Smooth muscle cell (in vitro differentiated cells): Measurements from ENCODE around the gene ANKIB1. TPM values are rescaled to one million over a fixed set of nuclear protein-coding genes. Genes with fewer than 3 reads are reported as not detected.

Experiments
- DNase-seq: peaks from one replicate; lab custom pipeline; 2025; ENCODE audit not compliant: unreplicated experiment; lab: John Stamatoyannopoulos, UW
- H2AFZ ChIP-seq: fragments of 200-600 bp; sonication (generic); 2 replicates; pipeline ENCODE4 v1.6.0; 2016; ENCODE audit warnings: antibody characterized with exemption, low read depth, mild to moderate bottlenecking
- H3F3A ChIP-seq: fragments of 200-600 bp; sonication (generic); 2 replicates; pipeline ENCODE4 v1.6.0; 2017; ENCODE audit warnings: antibody characterized with exemption, low read depth
- H3K27ac ChIP-seq: fragments of 200-600 bp; sonication (generic); 2 replicates; pipeline ENCODE4 v1.5.1; 2016; ENCODE audit warnings: low read depth, mild to moderate bottlenecking
- H3K27me3 ChIP-seq: fragments of 200-600 bp; sonication (generic); 2 replicates; pipeline ENCODE4 v1.6.1; 2016; ENCODE audit warnings: low read depth, mild to moderate bottlenecking
- H3K36me3 ChIP-seq: fragments of 200-600 bp; sonication (generic); 2 replicates; pipeline ENCODE4 v1.5.1; 2016; ENCODE audit warnings: low read depth
- H3K4me1 ChIP-seq: fragments of 200-600 bp; sonication (generic); 2 replicates; pipeline ENCODE4 v1.5.1; 2016; ENCODE audit warnings: low read depth
- H3K4me2 ChIP-seq: fragments of 200-600 bp; sonication (generic); 2 replicates; pipeline ENCODE4 v1.6.0; 2016; ENCODE audit warnings: mild to moderate bottlenecking
- H3K4me3 ChIP-seq: fragments of 200-600 bp; sonication (generic); 2 replicates; pipeline ENCODE4 v1.5.1; 2016; ENCODE audit warnings: mild to moderate bottlenecking
- H3K79me2 ChIP-seq: fragments of 200-600 bp; sonication (generic); 2 replicates; pipeline ENCODE4 v1.6.0; 2016; ENCODE audit warnings: low read depth, mild to moderate bottlenecking
- H3K9ac ChIP-seq: fragments of 200-600 bp; sonication (generic); 2 replicates; pipeline ENCODE4 v1.6.0; 2016; ENCODE audit warnings: low read depth
- H3K9me3 ChIP-seq: fragments of 200-600 bp; sonication (generic); replicated peaks from 2 replicates; pipeline ENCODE4 v1.5.1; 2016; ENCODE audit warnings: low read depth
- H4K20me1 ChIP-seq: fragments of 200-600 bp; sonication (generic); 2 replicates; pipeline ENCODE4 v1.6.0; 2016; ENCODE audit warnings: low read depth
- WGBS: methylation state at CpG from one replicate; pipeline ENCODE4 v1.1.7; 2016; ENCODE audit warnings: low lambda C conversion rate; 5-methylcytosine and 5-hydroxymethylcytosine counted together
- polyA plus RNA-seq: library from polyadenylated mRNA; unstranded; fragments of >200 nt; fragmentation: Nextera tagmentation; extraction: Ambion mirVana; gene quantifications from 2 replicates; pipeline ENCODE4 v1.2.1, GENCODE V29; 2016
- total RNA-seq: library from RNA; depleted of rRNA; stranded (reverse); fragments of >200 nt; gene quantifications from 2 replicates; pipeline ENCODE4 v1.2.3, GENCODE V29; 2014
- TF ChIP-seq, protein P1 (sequence below): fragments of 200-600 bp; sonication (generic); IDR thresholded peaks from 2 replicates; pipeline ENCODE4 v1.5.1; 2017; ENCODE audit warnings: borderline replicate concordance, mild to moderate bottlenecking, antibody characterized with exemption; ENCODE audit not compliant: insufficient read depth, poor library complexity, severe bottlenecking

Gene ANKIB1
- total and polyA plus RNA-seq, 2 experiments from 2014 or later = 12.9 to 57.4 TPM

DNA sequence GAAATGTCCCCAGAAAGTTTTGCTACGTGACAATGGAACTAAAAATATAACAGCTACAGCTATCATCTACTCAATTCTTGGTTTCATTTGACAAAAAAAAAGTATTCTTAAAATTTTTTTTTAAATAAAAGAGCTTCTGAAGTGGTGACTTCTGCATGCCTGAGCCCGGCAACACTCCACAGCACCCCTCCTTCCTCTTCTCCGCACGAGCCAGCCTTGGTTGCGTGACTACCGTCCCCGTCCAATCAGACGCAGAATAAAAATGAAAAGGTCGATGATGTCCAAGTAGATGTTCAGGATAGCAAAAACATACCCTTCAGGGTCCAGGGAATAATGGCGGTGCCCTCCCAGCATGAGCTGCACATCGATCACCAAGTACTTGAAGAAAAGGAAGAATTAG, 167.0 kb downstream of the ANKIB1 start:
- DNase-seq = no peak
- TF ChIP-seq, protein P1, sequence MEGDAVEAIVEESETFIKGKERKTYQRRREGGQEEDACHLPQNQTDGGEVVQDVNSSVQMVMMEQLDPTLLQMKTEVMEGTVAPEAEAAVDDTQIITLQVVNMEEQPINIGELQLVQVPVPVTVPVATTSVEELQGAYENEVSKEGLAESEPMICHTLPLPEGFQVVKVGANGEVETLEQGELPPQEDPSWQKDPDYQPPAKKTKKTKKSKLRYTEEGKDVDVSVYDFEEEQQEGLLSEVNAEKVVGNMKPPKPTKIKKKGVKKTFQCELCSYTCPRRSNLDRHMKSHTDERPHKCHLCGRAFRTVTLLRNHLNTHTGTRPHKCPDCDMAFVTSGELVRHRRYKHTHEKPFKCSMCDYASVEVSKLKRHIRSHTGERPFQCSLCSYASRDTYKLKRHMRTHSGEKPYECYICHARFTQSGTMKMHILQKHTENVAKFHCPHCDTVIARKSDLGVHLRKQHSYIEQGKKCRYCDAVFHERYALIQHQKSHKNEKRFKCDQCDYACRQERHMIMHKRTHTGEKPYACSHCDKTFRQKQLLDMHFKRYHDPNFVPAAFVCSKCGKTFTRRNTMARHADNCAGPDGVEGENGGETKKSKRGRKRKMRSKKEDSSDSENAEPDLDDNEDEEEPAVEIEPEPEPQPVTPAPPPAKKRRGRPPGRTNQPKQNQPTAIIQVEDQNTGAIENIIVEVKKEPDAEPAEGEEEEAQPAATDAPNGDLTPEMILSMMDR = no peak
- Histone ChIP-seq H3K9me3 (no peaks in the 10 kb centered on the region), H3K4me3 (no peak overlapping the region), H3K4me2 (no peak overlapping the region), H3K27ac (no peak overlapping the region), H3F3A (no peaks in the 10 kb centered on the region), H3K9ac (no peak overlapping the region), H3K79me2 (no peaks in the 10 kb centered on the region), H3K27me3 (no peaks in the 10 kb centered on the region), H2AFZ (no peak overlapping the region), H3K4me1 (peaks cover 4% of the 10 kb centered on the region), H4K20me1 (no peaks in the 10 kb centered on the region), H3K36me3 (no peaks in the 10 kb centered on the region)
- WGBS = 96% methylated on average over 11 of the region's 11 CpGs

DNA sequence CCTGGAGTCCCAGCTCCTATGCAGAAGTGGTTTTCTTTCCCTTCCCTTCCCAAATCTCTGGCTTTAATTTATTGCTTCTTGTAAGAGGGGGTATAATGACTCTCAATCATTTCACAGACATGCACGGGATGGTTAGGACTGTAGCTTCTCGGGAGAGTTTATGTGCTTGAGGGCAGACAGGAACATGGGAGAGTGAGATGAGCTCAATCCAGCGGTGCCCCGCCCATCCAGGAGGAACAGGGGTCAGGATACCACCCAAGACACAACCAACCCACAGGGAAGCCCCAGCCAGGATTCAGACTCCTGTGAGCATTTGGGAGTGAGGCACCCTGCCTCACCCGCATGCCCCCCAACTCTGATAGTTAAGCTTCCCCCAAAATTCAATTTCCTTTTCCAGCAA, 167.8 kb downstream of the ANKIB1 start:
- no peak for DNase-seq
- Histone ChIP-seq H3K27me3 (no peaks in the 10 kb centered on the region), H3K9ac (no peak overlapping the region), H3K4me3 (no peak overlapping the region), H3K4me1 (no peaks in the 10 kb centered on the region), H3K27ac (no peak overlapping the region), H3F3A (no peaks in the 10 kb centered on the region), H2AFZ (no peak overlapping the region), H3K9me3 (no peaks in the 10 kb centered on the region), H3K4me2 (no peak overlapping the region), H4K20me1 (no peaks in the 10 kb centered on the region), H3K79me2 (no peaks in the 10 kb centered on the region), H3K36me3 (no peaks in the 10 kb centered on the region)
- TF ChIP-seq, protein P1 = no peak
- 80% methylated on average over 5 of the region's 5 CpGs for WGBS

DNA sequence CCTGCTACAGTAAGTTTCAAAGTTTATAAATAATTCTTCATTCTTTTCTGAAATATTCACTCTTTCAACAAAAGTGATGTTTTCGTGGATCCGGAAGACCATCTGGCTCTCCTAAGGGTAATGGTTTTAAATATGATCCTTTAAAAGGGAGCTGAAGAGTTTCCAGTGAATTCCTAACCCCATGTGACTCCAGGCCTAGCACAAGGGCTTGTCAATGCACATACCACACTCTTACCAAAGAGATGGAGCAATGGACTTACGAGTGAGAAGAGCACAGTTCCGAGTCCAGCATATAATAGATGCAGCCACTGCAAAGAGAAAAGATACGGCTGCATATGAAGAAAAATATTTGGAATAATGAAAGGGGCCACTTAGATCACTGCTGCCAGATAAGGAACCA, 169.5 kb downstream of the ANKIB1 start:
- Histone ChIP-seq H3K4me3 (no peak overlapping the region), H2AFZ (no peak overlapping the region), H3K9me3 (no peaks in the 10 kb centered on the region), H3K9ac (no peak overlapping the region), H3K4me1 (no peaks in the 10 kb centered on the region), H4K20me1 (no peaks in the 10 kb centered on the region), H3F3A (no peaks in the 10 kb centered on the region), H3K36me3 (no peaks in the 10 kb centered on the region), H3K79me2 (no peaks in the 10 kb centered on the region), H3K27ac (no peak overlapping the region), H3K27me3 (no peaks in the 10 kb centered on the region), H3K4me2 (no peak overlapping the region)
- WGBS = 92% methylated on average over 5 of the region's 5 CpGs
- DNase-seq = no peak
- TF ChIP-seq, protein P1 = no peak

DNA sequence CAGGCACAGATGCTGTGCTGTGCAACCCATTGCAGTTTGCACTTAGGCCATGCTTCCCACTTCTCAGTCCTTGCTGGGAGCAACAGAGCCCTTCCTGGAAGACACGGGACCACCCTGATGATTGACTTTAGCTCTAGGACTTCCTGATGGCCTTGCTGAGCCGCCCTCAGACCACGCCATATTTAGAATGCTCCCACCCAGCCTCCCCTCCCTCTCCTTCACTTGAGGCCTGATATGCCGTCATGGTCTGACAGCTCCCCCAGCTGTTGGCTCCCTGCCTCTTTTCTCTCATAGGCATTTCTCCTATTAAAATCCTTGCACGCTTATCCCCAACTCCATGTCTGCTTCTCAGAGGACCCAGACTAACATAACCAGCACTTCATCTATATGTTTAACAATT, 172.1 kb downstream of the ANKIB1 start:
- H3K4me3 ChIP-seq = no peak overlapping the region
- H3K27me3 ChIP-seq = no peaks in the 10 kb centered on the region
- 78% methylated on average over 2 of the region's 5 CpGs for WGBS
- no peaks in the 10 kb centered on the region for H3K4me1 ChIP-seq
- no peak for DNase-seq
- no peak overlapping the region for H2AFZ ChIP-seq
- no peak overlapping the region for H3K9ac ChIP-seq
- H3K9me3 ChIP-seq = no peaks in the 10 kb centered on the region
- no peak overlapping the region for H3K27ac ChIP-seq
- H3F3A ChIP-seq = no peaks in the 10 kb centered on the region
- no peak overlapping the region for H3K4me2 ChIP-seq
- no peaks in the 10 kb centered on the region for H4K20me1 ChIP-seq
- no peaks in the 10 kb centered on the region for H3K36me3 ChIP-seq
- TF ChIP-seq, protein P1 = no peak
- no peaks in the 10 kb centered on the region for H3K79me2 ChIP-seq
